ENCODE data around the gene ARHGDIG. TPM values are rescaled to one million over a fixed set of nuclear protein-coding genes. Genes with fewer than 3 reads are reported as not detected.

The ARHGDIG gene
- total and polyA plus RNA-seq, 2 experiments from 2014 or later: 3.1 to 6.5 TPM

DNA sequence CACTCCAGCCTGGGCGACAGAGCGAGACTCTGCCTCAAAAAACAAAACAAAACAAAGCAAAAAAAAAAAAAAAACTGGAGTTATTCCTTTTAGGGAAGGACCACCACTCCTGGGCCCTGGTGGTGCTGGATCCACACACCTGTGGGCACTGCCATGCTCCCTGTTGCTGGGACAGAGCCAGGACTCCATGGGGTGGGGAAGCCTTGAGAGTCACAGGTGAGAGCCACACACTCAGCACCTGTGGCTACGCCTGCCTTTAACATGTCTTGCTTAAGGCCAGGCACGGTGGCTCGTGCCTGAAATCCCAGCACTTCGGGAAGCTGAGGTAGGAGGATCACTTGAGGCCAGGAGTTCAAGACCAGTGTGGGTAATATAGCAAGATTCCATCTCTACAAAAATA is 20.8 kb downstream of the ARHGDIG start:
- peaks cover 3% of the 10 kb centered on the region for H3K4me1 ChIP-seq (ENCODE audit: low read depth)
- no peaks in the 10 kb centered on the region for H3K36me3 ChIP-seq
- no peak overlapping the region for H3K27ac ChIP-seq
- H3K9me3 ChIP-seq (ENCODE audit: low read depth): no peaks in the 10 kb centered on the region
- TF ChIP-seq, protein P1, sequence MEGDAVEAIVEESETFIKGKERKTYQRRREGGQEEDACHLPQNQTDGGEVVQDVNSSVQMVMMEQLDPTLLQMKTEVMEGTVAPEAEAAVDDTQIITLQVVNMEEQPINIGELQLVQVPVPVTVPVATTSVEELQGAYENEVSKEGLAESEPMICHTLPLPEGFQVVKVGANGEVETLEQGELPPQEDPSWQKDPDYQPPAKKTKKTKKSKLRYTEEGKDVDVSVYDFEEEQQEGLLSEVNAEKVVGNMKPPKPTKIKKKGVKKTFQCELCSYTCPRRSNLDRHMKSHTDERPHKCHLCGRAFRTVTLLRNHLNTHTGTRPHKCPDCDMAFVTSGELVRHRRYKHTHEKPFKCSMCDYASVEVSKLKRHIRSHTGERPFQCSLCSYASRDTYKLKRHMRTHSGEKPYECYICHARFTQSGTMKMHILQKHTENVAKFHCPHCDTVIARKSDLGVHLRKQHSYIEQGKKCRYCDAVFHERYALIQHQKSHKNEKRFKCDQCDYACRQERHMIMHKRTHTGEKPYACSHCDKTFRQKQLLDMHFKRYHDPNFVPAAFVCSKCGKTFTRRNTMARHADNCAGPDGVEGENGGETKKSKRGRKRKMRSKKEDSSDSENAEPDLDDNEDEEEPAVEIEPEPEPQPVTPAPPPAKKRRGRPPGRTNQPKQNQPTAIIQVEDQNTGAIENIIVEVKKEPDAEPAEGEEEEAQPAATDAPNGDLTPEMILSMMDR (IDR thresholded peaks at IDR 0.05; ENCODE audit: low read depth, low read length): no peak
- no peak for DNase-seq (ENCODE audit: low read depth in 1 of 2, low spot score in 1 of 2)
- no peak overlapping the region for H3K4me3 ChIP-seq
- H3K27me3 ChIP-seq: no peaks in the 10 kb centered on the region

DNA sequence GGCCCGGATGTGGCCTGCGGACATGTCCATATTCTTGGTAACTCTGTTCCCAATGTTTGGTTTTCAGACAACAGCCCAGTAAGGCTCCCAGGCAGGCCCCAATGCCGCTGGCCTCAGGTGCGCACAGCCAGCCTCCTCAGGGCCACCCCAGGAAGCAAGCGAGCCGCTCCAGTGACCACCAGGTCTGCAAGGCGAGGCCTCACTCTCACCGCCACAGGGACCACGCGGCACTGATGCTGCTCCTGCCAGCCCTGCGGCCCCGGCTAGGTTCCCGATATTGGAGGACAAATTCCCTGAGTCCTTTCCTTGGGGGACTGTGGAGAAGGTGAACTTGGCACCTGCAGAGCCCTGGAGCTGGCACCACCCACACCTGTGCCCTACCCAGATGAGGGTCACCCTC is 21.6 kb downstream of the ARHGDIG start:
- Histone ChIP-seq H3K4me1 (ENCODE audit: low read depth) (peaks cover 3% of the 10 kb centered on the region), H3K27ac (no peak overlapping the region), H3K27me3 (no peaks in the 10 kb centered on the region), H3K4me3 (no peak overlapping the region), H3K9me3 (ENCODE audit: low read depth) (no peaks in the 10 kb centered on the region), H3K36me3 (no peaks in the 10 kb centered on the region)
- no peak for DNase-seq (ENCODE audit: low read depth in 1 of 2, low spot score in 1 of 2)
- TF ChIP-seq, protein P1 (IDR thresholded peaks at IDR 0.05; ENCODE audit: low read depth, low read length): no peak

DNA sequence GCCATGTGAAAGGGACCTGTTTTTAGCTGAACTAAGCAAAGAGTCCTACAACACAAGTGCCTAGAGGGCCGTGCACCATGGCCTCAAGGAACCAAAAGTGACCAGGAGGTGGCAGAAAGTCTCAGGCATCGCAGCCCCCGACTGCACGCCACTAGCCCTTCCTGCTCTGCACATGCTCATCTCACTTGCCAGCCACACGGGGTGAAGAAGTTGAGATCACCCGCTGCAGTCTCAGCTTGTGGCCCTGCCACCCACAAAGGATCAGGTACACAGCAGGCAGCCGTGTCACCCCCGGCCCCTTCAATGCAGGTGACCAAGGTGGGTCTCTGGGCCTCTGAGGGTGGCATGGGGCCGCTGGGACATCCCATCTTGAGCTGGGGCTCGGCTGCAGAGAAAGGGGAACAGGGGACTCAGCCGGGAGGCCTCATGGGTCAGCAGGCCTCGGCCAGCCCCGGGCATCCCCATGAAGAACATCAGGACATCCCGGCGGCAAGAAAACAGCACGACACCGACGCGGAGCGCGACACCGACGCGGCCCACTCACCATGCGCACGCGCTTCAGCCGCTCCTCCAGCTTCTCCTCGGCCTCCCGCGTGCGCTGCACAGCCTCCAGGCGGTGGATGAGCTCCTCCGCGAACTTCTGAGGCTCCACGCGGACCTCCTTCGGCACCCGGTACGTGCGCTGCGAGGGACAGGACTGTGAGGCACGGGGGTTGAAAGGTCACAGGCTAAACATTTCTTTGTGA is 23.5 kb downstream of the ARHGDIG start:
- TF ChIP-seq, protein P1 (IDR thresholded peaks at IDR 0.05; ENCODE audit: low read depth, low read length): no peak
- H3K27me3 ChIP-seq: no peaks in the 10 kb centered on the region
- no peaks in the 10 kb centered on the region for H3K9me3 ChIP-seq (ENCODE audit: low read depth)
- peak in 1 of 2 donors; percentile 17 for DNase-seq (ENCODE audit: low read depth in 1 of 2, low spot score in 1 of 2)
- H3K4me3 ChIP-seq: no peak overlapping the region
- no peak overlapping the region for H3K27ac ChIP-seq
- peaks cover 3% of the 10 kb centered on the region for H3K4me1 ChIP-seq (ENCODE audit: low read depth)
- H3K36me3 ChIP-seq: no peaks in the 10 kb centered on the region

DNA sequence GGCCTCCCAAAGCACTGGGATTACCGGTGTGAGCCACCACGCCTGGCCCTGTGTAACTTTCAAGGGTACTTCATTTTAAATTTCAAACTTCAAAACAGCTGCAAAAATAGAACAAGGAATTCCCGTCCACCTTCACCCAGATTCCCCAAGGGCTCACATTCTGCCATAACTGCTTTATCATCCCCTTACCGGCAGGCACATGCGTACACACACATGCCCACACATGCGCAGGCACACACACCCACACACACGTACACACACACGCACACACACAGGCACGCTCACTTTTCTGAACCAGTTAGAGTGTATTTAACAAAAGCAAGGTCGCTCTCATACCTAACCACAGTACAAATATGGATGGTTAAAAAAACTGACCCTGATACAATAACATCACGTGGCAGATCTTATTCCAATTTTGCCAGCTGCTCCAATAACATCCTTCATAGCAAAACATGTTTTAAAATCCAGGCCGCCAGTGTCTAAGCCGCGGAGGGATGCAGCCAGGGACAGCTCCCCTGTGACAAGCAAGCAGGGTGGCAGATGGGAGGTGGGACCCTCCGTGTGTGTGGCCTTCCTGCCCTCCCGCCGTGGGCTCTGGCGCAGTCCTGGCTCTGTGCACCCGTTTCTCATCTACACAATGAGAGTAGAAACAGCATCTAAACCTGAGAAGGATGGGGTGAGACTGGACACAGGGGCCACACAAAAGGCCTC is 25.7 kb downstream of the ARHGDIG start:
- Histone ChIP-seq H3K36me3 (no peaks in the 10 kb centered on the region), H3K9me3 (ENCODE audit: low read depth) (no peaks in the 10 kb centered on the region), H3K27ac (no peak overlapping the region), H3K27me3 (no peaks in the 10 kb centered on the region), H3K4me1 (ENCODE audit: low read depth) (peaks cover 3% of the 10 kb centered on the region), H3K4me3 (no peak overlapping the region)
- TF ChIP-seq, protein P1 (IDR thresholded peaks at IDR 0.05; ENCODE audit: low read depth, low read length): no peak
- DNase-seq (ENCODE audit: low read depth in 1 of 2, low spot score in 1 of 2): no peak

DNA sequence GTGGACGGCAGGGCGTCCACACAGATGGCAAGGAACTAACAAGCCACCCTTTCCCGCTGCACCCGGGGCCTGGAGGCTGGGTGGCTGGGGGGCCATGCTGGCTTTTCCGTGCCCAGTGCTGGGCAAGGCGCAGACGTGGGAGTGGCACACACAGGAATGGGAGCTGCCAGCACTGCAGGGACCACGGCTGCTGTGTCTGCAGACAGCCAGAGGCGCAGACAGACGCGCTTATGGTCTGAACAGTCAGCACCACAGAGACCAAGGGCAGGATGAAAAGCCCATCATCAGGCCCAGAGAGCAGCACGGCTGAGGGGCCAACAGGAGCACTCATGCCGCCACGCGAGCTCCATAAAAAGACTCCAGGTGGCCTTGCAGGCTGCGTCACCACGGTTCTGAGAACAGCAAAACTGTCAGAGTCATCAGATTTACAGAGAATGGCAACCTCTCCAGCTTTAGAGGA is 26.6 kb downstream of the ARHGDIG start:
- no peak for DNase-seq (ENCODE audit: low read depth in 1 of 2, low spot score in 1 of 2)
- no peak overlapping the region for H3K27ac ChIP-seq
- no peaks in the 10 kb centered on the region for H3K36me3 ChIP-seq
- H3K27me3 ChIP-seq: no peaks in the 10 kb centered on the region
- TF ChIP-seq, protein P1 (IDR thresholded peaks at IDR 0.05; ENCODE audit: low read depth, low read length): no peak
- H3K4me1 ChIP-seq (ENCODE audit: low read depth): peaks cover 3% of the 10 kb centered on the region
- H3K9me3 ChIP-seq (ENCODE audit: low read depth): no peaks in the 10 kb centered on the region
- no peak overlapping the region for H3K4me3 ChIP-seq
